HL-60 (cell line): ENCODE data around the gene STXBP1.

Source experiments
- GABPA ChIP-seq: IDR thresholded peaks from 2 replicates; pipeline ENCODE4 v1.6.1; 2012; ENCODE audit warnings: low read depth
- POLR2AphosphoS5 ChIP-seq: IDR thresholded peaks from 2 replicates; pipeline ENCODE4 v1.6.1; 2012; ENCODE audit warnings: low read depth
- TF ChIP-seq, protein P1 (sequence below): IDR thresholded peaks from one replicate; pipeline ENCODE4 v1.5.1; 2011; ENCODE audit warnings: low read length, control low read depth, inconsistent platforms; ENCODE audit not compliant: insufficient read depth
- TF ChIP-seq, protein P2 (sequence below): IDR thresholded peaks from 2 replicates; pipeline ENCODE4 v1.6.1; 2012; ENCODE audit warnings: low read depth; ENCODE audit not compliant: insufficient replicate concordance

DNA sequence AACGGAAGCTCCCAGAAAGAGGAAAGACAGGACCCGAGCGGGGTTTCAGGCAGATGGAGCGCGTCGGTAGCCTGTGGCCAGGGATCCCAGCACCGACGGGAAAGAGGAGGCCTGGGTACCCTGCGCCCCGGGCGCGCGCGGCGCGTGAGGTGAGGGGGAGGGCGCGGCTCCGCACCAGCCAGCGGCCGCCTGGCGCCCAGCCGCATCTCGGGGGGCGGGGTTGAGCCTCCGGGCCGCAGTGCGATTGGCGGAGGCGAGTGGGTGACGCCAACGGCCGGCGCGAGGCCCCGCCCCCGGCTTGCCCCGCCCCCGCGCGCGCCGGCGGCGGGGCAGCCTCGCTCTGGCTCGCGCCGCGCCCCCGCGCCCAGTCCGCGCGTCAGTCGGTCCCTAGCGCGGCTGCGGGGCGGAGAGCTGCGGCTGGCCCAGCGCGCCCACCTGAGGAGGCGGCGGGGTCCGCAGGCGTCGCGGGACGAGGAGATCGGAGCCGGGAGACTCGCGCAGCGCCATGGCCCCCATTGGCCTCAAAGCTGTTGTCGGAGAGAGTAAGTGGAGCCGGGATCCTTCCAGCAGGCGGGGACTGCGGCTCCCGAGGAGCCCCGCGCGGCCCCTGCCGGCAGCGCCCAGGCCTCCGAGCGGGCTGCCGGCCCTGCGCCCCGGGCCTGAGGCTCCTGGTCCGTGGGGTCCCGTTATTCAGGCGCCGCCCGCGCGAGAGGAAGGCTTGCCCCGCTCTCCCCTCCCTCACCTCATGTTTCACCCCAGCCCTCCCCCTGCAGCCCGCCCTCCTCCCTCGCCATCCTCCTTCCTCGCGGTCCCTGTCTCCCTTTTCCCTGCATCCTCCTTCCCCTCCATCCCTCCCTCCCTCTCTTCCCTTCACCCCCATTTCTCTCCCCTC is at the start of gene STXBP1:
- TF ChIP-seq, protein P1, sequence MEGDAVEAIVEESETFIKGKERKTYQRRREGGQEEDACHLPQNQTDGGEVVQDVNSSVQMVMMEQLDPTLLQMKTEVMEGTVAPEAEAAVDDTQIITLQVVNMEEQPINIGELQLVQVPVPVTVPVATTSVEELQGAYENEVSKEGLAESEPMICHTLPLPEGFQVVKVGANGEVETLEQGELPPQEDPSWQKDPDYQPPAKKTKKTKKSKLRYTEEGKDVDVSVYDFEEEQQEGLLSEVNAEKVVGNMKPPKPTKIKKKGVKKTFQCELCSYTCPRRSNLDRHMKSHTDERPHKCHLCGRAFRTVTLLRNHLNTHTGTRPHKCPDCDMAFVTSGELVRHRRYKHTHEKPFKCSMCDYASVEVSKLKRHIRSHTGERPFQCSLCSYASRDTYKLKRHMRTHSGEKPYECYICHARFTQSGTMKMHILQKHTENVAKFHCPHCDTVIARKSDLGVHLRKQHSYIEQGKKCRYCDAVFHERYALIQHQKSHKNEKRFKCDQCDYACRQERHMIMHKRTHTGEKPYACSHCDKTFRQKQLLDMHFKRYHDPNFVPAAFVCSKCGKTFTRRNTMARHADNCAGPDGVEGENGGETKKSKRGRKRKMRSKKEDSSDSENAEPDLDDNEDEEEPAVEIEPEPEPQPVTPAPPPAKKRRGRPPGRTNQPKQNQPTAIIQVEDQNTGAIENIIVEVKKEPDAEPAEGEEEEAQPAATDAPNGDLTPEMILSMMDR: no peak
- TF ChIP-seq POLR2AphosphoS5 (no peak), GABPA (no peak)
- TF ChIP-seq, protein P2, sequence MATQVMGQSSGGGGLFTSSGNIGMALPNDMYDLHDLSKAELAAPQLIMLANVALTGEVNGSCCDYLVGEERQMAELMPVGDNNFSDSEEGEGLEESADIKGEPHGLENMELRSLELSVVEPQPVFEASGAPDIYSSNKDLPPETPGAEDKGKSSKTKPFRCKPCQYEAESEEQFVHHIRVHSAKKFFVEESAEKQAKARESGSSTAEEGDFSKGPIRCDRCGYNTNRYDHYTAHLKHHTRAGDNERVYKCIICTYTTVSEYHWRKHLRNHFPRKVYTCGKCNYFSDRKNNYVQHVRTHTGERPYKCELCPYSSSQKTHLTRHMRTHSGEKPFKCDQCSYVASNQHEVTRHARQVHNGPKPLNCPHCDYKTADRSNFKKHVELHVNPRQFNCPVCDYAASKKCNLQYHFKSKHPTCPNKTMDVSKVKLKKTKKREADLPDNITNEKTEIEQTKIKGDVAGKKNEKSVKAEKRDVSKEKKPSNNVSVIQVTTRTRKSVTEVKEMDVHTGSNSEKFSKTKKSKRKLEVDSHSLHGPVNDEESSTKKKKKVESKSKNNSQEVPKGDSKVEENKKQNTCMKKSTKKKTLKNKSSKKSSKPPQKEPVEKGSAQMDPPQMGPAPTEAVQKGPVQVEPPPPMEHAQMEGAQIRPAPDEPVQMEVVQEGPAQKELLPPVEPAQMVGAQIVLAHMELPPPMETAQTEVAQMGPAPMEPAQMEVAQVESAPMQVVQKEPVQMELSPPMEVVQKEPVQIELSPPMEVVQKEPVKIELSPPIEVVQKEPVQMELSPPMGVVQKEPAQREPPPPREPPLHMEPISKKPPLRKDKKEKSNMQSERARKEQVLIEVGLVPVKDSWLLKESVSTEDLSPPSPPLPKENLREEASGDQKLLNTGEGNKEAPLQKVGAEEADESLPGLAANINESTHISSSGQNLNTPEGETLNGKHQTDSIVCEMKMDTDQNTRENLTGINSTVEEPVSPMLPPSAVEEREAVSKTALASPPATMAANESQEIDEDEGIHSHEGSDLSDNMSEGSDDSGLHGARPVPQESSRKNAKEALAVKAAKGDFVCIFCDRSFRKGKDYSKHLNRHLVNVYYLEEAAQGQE: no peak
